NCI-H1092 (cell line): Measurements from ENCODE around the gene SHQ1.

Source experiments
- DNase-seq: peaks from one replicate; lab custom pipeline; 2025; lab: John Stamatoyannopoulos, UW

The SHQ1 gene

DNA sequence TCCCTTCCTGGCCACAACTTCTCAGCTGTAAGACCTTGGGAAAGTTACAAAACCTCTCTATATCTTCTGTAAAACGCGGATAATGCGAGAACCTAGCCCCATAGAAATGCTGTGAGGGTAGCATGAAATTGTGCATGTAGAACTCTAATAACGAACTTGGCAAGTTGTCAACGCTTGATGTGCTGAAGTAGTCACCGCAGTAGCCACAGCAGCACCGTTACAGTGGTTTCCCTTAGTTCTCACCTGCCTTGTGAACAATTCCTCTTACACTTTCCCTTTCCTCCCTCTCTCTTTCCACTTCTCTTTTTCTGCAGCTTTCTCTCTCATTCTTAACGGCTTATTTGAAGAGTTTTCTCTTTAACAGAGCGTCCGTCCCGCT is 447 bp upstream of the SHQ1 start:
- no peak for DNase-seq

DNA sequence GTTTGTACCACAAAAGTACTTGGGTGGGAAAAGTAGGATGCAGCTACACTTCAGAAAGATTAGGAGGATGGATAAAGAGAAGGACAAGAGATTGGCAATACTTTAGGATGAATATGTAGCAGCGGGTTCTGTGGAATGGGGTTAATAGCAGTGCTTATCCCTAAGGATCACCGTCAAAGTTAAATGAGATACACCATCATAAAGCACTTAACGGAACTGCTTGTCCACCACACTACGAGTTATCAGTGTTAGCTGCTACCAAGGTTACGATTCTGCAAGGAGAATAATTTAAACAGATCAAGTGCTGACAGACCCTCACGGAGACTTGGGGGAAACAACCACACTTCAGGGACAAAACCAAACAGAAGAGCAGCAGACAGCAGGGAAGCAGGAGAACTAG is 963 bp downstream of the SHQ1 start:
- no peak for DNase-seq

DNA sequence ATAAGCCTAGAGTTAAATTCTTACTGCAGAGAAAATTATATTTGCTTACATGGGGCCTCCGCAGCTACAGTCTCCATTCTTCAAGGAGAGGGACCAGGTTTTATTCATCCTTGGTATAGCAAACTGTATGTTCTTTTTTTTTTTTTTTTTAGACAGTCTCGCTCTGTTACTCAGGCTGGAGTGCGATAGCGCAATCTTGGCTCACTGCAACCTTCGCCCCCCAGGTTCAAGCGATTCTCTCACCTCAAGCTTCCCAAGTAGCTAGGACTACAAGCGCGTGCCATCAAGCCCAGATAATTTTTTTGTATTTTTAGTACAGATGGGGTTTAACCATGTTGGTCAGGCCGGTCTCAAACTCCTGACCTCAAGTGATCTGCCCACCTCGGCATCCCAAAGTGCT is 2.1 kb downstream of the SHQ1 start:
- DNase-seq: no peak

DNA sequence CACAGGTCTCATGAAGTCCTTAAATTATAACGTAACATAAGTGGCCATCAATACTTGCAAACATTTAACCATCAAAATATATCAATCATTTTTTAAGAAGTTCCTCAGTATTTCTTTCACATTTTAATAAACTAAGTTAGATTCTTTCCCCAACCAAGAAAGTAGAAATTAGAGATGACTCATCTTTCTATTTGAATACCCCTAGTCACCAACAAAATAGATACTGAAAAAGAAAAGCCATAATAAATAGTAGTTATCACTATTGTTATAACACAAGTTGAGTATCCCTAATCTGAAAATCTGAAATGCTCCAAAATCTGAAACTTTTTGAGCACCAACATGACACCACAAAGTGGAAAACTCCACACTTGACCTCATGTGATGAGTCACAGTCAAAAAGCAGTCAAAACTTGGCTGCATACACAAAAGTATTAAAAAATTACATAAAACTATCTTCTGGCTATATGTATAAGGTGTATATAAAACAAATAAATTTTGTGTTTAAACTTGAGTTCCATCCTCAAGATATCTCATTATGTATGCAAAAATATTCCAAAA is 3.7 kb downstream of the SHQ1 start:
- no peak for DNase-seq

DNA sequence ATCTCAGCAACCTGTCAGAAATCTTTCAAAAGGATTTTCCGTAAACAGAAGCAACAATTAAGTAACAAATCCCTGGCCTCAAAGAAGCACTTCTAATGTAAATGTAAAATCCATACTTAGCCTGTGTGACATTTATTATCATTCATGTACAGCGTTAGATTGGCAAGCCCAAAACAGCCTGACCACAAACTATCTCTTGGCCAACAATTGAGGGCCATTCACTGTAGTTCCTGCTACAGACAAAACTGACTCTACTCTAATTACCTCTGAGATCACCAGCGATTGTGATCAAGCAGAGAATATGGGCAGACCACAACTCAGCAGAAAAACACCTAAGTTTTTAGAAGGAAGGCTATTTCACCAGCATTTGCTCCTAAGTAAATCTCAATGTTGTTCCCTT is 9.2 kb downstream of the SHQ1 start:
- no peak for DNase-seq

DNA sequence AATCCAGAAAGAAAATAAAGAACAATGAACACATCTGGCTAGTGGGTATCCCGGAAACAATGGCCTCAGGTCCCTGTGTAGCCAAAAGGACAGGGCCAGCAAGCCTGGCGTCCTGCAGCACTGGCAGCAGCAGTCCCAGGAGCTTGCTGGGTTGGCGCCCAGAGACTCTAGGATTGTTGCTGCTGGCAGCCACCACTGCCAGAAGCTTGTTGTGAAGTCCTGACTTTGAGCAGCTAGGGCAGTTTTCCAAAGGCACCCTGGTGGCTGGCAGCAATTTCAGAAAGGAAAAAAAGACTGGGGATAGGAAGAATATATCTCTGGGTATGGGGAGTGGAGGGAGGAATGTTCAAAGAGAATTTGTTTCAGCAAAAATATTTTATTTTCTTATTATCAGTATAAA is 11.3 kb downstream of the SHQ1 start:
- DNase-seq: no peak

DNA sequence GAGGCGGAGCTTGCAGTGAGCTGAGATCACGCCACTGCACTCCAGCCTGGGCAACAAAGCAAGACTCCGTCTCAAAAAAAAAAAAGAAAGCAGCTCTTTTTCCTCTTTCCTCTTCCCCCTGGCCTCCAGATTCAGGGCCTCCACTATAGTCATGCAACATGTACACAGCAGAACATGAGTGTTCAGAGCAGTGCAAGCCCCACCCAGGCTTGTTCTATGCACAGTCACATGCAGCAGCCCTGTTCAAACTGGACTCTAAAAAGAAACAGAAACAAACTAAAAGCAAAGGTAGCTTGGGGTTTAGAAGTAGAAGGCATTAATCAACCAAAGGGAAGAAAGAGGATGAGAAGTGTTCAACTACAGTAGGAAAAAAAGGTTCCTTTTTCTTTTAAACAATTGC is 11.8 kb downstream of the SHQ1 start:
- no peak for DNase-seq

DNA sequence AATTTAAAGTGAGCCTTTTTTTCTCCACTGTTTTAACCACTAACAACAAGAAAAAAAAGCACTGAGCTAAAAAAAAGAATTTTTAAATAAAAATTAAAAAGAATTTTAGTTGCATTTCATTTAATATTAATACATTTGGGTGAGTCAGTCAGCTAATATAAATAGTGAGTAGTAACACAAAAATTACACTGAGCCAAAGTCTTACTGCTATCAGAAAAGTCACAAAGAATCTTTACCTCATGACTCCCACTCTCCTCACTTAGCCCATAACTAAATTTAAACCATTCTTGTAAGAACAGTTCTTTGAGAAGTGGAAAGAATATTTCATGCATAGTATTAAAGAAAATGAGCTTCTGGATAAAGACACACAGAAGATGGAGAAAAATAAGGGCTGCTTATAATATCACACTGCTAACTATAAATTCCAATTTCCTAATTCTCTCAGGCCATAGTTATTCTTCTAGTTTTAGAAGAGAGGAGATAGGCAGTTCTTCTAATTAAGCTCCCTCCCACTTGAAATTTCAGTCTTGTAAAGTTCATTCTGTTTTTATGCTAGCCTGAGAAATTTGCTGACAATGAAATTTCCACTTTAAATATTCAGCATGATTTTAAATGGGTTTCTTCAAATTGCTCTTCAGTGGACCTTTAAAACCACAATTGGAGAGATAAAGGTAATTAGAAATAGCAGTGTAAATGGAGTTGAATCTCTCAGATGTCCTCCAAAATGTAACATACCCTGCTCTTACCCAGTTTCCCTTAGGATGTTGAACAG is 17.6 kb downstream of the SHQ1 start:
- no peak for DNase-seq

DNA sequence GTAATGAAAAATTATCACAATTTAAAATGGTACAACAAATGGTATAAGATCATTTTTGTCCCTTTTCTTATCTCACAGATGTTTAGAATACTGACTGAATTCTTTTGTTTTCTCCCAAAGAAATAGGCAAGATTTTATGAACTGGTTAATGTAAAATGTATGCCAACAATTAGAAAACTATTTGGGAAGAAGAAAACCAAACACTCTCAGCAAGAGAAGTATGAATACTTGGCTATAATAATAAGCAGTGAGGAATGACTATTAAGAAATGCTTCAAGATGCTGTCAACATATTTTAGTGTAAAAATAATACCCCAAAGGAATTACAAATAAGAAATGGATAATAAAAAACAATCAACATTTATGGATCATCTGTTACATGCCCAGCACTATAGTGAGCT is 18.5 kb downstream of the SHQ1 start:
- no peak for DNase-seq

DNA sequence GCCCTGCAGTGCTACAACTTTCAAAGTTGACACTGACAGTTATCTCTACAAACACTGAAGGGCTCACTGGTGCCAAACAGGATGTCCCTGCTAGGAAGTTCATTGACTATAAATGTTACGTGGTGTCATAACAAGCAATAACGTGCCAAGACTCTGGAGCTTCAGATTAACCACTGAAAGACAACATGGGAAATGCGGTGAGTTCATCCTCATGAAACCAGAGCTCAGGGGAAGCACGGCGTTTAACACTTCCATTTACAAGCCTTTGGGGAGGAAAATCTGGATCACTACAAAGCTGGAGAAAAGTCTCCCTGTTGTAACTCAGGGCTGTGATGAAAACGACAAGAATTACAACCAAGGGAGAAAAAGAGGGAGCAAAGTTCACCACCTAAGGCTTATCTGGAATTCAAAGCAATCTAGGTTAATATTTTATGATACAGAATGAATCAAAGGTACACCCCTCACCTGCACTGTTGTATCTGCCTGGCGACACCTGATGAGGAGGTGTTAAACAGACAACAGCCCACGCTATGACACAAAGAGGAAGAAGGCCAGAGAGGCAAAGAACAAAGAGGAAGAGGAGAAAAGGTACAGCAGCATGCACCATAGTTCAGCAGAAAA is 27.0 kb downstream of the SHQ1 start:
- DNase-seq: no peak

DNA sequence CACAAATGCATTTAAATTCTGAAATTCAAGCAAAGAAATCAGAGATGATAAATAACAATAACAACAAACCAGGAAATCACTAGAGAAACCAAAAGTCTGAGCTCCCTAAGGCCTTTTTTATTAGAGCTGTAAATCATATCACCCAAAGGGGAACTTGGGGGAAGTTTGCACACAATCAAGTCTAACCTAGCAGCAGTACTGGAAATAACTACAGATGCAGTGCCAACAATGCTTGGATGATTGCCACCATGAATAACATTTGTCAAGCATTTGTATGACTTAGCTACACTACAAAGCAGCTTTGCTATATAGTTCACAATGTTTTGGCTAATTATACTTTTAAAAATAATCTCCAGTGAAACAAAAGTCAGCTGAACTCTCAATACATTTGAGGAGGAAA is 27.8 kb downstream of the SHQ1 start:
- DNase-seq: no peak

DNA sequence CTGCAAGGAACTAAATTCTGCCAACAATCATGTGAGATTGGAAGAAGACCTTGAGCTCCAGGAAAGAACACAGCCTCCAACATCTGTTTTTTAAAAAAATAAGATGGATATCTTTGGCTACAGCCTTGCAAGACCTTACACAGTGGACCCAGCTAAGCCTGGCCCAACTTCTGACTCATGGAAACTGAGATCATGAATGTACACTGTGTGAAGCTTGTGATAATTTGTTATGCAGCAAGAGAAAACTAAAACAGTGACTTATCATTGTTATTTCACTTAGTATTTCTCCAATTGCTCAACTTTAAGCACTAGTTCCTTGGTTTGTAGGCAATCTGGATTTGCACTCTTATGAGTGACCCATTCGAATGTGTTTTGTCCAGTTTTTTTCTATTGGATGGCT is 29.3 kb downstream of the SHQ1 start:
- DNase-seq: no peak

DNA sequence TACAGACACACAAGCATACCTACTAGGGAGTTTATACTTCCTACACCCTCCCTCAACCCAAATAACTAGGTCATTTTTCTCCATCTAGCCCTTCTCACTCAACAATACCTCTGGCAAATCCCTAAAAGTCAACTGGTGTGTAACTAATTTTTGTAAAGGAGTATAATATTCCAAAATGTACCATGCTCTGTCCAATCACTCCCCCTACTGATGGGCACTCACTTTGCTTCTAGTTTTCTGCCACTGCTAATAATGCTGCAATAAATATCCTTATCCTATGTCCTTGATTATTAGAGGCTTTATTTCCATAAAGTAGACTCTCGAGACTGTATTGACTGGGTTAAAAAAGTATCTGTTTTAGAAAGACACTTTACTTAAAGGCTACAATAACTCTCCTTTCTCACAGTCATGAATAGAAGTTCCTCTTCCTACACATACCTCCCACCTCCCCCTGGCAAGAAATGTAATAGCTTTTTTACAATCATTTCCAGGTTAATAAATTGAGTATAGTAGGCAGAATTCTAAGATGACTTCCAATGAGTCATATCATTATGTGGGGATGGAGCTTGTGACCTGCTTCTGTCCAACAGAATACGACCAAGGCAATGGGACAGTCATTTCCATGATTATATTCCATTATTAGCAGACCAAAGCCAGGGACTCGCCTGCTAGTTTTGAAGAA is 30.0 kb downstream of the SHQ1 start:
- no peak for DNase-seq

DNA sequence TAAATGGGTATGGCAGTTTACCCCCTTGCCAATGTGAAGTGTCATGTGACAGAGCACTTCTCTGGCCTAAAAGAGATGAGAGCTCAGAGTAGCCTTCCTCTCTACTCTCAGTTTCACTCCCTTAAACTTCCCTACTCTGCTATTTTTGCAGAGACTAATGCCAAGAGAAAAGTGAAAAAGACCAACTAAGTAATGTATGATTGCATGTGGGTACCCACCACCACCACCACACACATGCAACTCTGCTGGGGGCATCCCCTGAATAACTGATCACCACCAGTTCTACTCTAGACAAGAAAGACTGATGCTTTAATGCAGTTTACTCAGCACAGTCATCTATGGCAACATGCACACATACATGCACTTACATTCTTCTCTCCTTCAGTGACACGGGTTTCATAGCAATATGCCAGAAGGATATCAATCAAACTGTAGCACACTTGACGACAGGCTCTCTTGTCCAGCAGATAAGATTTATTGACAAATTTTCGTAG is 31.3 kb downstream of the SHQ1 start:
- DNase-seq: no peak

DNA sequence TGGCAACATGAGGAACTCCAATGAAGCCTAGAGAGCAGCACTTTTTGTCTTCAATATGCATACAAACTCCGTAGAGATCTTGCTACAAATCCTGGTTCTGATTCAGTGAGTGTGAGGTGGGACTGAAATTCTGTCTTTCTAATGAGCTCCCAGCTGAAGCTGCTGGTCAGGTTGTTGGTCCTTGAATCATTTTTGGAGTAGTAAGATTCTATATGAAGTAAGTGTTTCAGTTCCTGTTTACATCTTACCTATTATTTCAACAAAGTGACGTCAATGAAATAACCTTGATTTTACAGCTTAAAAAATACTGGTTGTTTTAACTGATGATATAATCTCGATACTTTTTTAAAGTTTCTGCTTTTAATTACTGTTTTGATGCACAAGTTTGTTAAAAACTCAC is 33.9 kb downstream of the SHQ1 start:
- DNase-seq: no peak

DNA sequence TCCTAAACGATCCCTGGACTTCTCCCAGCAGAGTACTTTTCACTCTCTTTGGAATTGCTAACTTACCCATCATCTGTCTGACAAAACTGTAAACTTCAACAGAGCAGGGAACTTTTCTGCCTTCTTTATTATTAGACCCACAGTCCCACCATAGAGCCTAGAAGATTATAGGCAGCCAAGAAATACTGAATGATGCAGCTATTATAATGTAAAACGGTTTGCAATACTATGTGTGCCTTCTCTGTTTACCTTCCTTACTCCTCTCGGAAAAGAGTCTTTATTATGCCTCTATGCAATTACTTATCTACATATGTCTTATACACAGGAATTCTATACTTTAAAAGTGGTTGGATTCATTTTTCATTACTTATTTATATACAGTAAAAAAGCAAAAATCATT is 36.0 kb downstream of the SHQ1 start:
- no peak for DNase-seq

DNA sequence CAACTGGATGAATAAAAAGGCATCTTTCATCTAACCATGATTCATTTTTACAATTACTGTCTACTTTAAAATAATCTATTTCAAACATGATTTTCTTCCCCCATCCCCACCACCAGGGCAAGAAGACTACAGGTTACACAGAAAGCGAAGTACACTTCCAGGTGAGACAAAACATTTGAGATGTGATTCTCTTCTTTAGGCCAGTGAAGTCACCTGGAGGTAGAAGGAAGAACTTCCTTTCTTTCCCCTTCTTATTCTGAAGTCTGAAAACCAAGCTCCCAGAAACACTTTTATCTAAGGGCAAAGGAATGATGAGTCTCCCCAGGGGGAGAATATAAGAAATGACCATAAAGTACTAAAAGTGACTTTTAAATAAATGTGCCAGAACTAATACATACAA is 36.7 kb downstream of the SHQ1 start:
- DNase-seq: no peak

DNA sequence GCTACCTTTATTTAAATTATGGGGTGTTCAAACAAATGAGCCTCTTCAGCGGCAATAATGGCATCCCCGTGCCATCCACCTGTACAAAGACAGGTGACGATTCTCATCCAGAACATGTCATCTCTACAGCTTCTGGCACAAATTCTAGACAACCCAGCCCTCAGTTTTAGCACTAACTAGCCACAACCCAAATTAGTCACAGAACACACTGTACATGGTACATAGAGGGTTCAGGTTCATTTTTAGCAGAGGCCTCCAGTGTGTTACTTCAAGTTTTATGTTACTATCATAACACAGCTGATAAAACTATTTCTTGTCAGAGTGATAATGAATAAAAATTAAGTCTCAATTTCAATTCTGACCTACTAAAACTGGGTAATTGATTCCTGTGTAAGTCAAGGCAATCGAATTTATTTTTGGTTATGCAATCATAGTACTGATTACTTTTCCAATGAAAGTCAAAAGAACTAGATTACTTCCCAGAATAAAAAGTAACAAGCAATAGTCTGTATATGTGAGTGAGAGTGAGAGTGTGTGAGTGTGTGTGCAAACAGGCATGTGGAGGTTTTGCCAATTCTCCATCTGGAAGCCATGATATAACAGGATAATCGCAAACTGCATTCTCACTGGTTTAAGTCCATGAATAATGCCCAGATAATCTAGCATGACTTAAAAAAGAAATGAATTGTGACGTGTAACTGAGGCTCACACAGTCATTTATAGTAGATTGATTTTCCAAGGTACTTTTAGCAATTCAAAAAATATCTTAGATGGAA is 37.4 kb downstream of the SHQ1 start:
- DNase-seq: no peak

DNA sequence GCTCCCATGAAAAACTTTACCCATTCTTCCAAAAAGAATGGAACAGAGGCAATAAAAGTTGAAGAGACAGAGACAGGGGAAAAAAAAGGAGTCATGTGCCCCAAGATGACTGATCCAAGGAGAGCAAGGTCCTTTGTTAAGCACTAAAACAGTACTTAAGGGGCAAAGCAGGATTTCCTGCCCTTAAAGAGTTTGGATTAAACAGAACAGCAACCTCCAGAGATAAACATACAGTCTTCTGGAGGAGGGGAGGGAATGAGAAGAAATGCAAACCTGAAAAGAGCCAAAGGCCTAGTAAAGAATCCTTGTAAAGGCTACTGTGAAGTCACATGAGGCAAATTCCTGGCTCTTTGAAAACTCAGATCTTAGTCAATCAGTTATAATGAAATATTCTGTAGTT is 38.2 kb downstream of the SHQ1 start:
- no peak for DNase-seq

DNA sequence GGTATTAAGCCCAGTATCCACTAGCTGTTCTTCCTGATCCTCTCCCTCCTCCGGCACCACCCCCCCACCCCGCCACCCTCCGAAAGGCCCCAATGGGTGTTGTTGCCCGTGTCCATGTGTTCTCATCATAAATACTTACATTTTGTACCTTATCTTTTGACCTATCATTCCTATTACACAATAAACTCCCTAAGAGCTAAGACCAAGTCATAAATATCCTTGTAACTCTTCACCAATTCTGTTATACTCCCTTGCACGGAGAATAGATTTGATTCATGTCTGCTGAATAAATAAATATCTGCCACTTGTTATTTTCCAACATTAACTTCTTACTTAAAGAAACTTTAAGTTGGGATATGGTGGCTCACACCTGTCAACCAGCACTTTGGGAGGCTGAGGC is 43.9 kb downstream of the SHQ1 start:
- DNase-seq: no peak

DNA sequence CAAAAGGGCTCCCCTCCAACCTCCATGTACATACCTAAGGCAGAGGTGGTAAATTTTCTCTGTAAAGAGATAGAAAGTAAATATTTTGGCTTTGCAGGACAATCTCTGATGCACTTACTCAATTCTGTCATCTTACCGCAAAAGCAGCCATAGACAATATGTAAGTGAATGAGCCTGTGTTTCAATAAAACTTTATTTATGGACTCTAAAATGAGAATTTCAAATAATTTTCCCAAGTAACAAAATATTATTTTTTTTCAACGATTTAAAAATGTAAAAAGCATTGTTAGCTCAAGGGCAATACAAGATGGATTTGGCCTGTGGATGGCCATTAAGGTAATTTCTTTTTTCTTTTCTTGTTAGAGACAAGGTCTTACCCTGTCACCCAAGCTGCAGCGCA is 44.7 kb downstream of the SHQ1 start:
- no peak for DNase-seq

DNA sequence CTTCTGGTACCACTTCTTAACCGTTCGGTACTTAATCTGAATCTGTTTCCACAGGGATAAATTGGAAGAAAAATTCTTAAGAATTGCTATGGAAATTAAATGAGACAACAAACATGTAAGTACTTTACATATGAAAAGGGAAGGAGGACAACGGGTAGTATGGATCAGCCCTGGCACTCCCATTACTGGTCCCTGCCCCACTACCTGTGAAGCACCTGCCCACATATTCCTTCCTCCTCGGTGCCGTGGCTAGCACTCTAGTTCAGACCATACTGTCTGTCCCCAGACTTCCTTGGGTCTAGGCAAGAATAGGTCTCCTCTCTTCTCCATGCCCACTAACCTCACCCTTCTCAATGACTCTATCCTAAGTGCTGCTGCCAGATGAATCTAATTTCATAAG is 46.2 kb downstream of the SHQ1 start:
- DNase-seq: no peak
